Glutamatergic neuron (in vitro differentiated cells): ENCODE measurements around the gene ST3GAL6. TPM values are rescaled to one million over a fixed set of nuclear protein-coding genes. Genes with fewer than 3 reads are reported as not detected.

ENCODE experiments used
- DNase-seq: peaks from one replicate; pipeline ENCODE4 v3.0.0; 2022
- H3K27ac Mint-ChIP-seq: one replicate; pipeline ENCODE4 v1.8.0; 2020; ENCODE audit warnings: mild to moderate bottlenecking, mixed read lengths, inconsistent platforms; ENCODE audit not compliant: unreplicated experiment
- H3K27me3 Mint-ChIP-seq: one replicate; pipeline ENCODE4 v1.8.0; 2020; ENCODE audit warnings: mild to moderate bottlenecking, moderate library complexity, mixed read lengths, inconsistent platforms; ENCODE audit not compliant: unreplicated experiment
- H3K36me3 Mint-ChIP-seq: one replicate; pipeline ENCODE4 v1.8.0; 2020; ENCODE audit warnings: mild to moderate bottlenecking, mixed read lengths, inconsistent platforms; ENCODE audit not compliant: unreplicated experiment
- H3K4me1 Mint-ChIP-seq: one replicate; pipeline ENCODE4 v1.8.0; 2020; ENCODE audit warnings: mild to moderate bottlenecking, low read depth, mixed read lengths, inconsistent platforms; ENCODE audit not compliant: unreplicated experiment
- H3K4me3 Mint-ChIP-seq: one replicate; pipeline ENCODE4 v1.8.0; 2020; ENCODE audit warnings: mild to moderate bottlenecking, mixed read lengths, inconsistent platforms; ENCODE audit not compliant: unreplicated experiment
- H3K9me3 Mint-ChIP-seq: one replicate; pipeline ENCODE4 v1.8.0; 2020; ENCODE audit warnings: mild to moderate bottlenecking, moderate library complexity, mixed read lengths, inconsistent platforms; ENCODE audit not compliant: unreplicated experiment
- total RNA-seq: library from RNA; stranded (reverse); fragmentation: NEBNext Ultra II Directional; extraction: Animal tissue kit (Norgen Biotek cat#: 25700); gene quantifications from one replicate; pipeline ENCODE4 v1.2.1, GENCODE V29; 2021; ENCODE audit not compliant: unreplicated experiment
- TF ChIP-seq, protein P1 (sequence below): fragments of 200-600 bp; sonication (generic); IDR thresholded peaks from one replicate; pipeline ENCODE4 v1.5.0; 2021; ENCODE audit not compliant: partially characterized antibody, unreplicated experiment

ST3GAL6 gene
- total RNA-seq, 1 donor from 2014 or later: 52.9 TPM

DNA sequence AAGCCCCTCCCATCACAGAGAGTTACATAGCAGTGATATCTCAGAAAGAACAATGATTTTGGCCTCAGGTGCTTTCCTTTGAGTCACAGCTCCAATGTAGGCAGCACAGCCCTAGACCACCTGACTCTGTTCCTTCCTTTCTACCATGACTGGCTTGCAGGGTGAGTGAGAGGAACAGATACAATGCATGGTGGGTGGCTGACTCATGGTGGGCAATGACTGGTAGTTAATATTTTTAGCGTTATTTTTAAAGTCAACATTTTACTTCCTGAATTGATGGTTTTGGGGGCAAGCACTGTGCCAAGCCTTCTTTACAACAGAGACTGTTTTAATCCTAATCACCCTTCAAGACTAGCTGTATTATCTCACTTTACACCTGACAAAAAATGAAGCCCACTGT lies 32.8 kb upstream of the ST3GAL6 start:
- no peak overlapping the region for H3K4me3 Mint-ChIP-seq
- peak overlapping the region; percentile 31 for H3K27ac Mint-ChIP-seq
- no peak for DNase-seq
- no peaks in the 10 kb centered on the region for H3K36me3 Mint-ChIP-seq
- TF ChIP-seq, protein P1, sequence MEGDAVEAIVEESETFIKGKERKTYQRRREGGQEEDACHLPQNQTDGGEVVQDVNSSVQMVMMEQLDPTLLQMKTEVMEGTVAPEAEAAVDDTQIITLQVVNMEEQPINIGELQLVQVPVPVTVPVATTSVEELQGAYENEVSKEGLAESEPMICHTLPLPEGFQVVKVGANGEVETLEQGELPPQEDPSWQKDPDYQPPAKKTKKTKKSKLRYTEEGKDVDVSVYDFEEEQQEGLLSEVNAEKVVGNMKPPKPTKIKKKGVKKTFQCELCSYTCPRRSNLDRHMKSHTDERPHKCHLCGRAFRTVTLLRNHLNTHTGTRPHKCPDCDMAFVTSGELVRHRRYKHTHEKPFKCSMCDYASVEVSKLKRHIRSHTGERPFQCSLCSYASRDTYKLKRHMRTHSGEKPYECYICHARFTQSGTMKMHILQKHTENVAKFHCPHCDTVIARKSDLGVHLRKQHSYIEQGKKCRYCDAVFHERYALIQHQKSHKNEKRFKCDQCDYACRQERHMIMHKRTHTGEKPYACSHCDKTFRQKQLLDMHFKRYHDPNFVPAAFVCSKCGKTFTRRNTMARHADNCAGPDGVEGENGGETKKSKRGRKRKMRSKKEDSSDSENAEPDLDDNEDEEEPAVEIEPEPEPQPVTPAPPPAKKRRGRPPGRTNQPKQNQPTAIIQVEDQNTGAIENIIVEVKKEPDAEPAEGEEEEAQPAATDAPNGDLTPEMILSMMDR: no peak
- peaks cover 20% of the 10 kb centered on the region for H3K27me3 Mint-ChIP-seq
- peaks cover 27% of the 10 kb centered on the region for H3K9me3 Mint-ChIP-seq
- peaks cover 21% of the 10 kb centered on the region for H3K4me1 Mint-ChIP-seq

DNA sequence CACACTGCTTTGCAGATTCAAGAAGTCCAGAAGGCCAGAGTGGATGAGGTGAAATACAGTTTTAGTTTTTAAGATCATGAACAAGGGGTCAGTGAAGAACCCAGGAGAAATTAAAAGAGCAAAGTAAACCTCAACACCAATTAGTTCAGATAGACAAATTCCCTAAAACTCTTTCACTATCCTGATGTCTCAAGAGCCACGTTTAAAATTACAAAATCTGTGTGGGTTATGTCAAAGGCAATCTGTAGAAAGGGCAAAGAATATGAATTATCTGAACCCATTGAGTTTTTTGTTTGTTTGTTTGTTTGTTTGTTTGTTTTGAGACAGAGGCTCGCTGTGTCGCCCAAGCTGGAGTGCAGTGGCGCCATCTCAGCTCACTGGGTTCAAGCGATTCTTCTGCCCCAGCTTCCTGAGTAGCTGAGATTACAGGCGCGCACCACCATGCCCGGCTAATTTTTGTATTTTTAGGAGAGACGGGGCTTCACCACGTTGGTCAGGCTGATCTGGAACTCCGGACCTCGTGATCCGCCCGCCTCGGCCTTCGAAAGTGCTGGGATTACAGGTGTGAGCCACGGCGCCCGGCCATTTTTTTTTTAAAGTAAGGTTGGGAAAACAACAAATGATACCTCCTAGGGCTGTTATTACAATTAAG lies 32.1 kb upstream of the ST3GAL6 start:
- Mint-ChIP-seq H3K36me3 (no peaks in the 10 kb centered on the region), H3K4me1 (peaks cover 26% of the 10 kb centered on the region), H3K27me3 (peaks cover 20% of the 10 kb centered on the region), H3K9me3 (peaks cover 27% of the 10 kb centered on the region), H3K27ac (peak overlapping the region; percentile 31), H3K4me3 (peak overlapping the region; percentile 99)
- TF ChIP-seq, protein P1: no peak
- DNase-seq: no peak

DNA sequence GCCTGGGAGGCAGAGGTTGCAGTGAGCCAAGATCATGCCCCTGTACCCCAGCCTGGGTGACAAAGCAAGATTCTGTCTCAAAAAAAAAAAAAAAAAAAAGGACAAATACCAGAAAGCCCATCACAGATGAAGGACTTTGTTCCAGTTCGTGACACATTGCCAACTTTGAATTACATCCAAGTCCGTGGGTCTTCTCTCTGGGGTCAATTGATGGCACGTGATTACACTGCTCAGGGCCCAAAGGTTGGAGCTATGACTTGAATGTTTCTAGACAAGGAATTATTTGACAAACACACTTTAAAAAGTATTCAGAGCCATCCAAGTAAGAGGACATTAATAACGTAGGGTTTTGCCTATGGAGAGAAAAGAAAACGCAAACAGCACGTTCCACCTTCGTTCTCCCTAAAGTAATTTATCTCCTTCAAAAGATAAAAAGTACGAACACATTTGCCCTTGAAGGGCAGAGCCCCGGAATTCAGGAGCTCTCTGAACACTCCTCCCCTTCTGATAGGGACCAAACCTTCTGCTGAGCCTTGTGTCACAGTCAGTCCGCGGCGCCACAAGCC lies 31.3 kb upstream of the ST3GAL6 start:
- DNase-seq: no peak
- Mint-ChIP-seq H3K4me1 (peaks cover 33% of the 10 kb centered on the region), H3K36me3 (no peaks in the 10 kb centered on the region), H3K27me3 (peaks cover 20% of the 10 kb centered on the region), H3K4me3 (peak overlapping the region; percentile 99), H3K27ac (peak overlapping the region; percentile 88), H3K9me3 (peaks cover 27% of the 10 kb centered on the region)
- TF ChIP-seq, protein P1: no peak

DNA sequence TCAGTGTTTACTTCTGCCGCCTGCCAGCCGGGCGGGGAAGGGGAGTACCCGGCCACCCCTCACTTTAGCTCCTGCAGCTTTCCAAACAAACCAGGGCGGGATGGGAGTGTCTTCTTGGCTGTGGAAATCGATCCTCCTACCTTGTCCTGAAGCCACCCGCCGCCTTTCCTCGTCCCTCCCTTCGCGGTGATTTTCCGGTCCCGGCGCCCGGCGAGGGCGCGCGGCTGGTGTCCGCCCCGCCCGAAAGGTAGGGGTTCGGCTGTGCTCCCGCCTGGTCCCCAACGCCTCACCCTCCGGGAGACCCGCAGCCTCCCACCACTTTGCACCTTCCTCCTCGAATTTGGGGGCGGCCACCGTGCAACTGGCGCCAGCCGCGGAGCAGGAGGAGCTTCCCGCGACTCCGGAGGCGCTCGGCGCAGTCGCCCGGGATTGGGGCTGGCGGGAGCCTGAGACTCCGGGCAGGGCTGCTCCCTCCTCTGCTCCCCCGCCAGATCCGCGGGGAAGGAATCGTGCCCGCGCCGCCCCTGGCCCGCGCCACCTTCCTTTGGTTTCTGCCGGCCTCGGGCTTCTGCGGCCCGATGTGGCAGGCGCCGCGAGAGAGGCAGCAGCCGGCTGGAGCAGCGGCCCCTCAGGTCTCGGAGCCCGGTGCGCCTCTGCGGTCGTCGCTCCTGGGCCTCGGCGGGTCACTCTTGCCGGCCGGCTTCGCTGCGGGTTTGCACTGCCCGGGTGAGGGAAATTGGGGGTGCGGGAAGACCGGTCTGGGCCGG lies 30.7 kb upstream of the ST3GAL6 start:
- Mint-ChIP-seq H3K27ac (peak overlapping the region; percentile 88), H3K9me3 (peaks cover 27% of the 10 kb centered on the region), H3K4me1 (peaks cover 37% of the 10 kb centered on the region), H3K27me3 (peaks cover 20% of the 10 kb centered on the region), H3K36me3 (no peaks in the 10 kb centered on the region), H3K4me3 (peak overlapping the region; percentile 99)
- TF ChIP-seq, protein P1: no peak
- DNase-seq: peak; percentile 70
